GM21390 (cell line): ENCODE results near the gene APOC3.
A peak's percentile ranks its signal among the peaks of the same experiment; 100 is the strongest.
"Not testable (repeated sequence)": the region's sequence is repeated elsewhere in the genome, so short reads cannot be mapped to it uniquely, and the experiment has no call there.

Source experiments
- ATAC-seq: cut with Tn5 transposase; IDR thresholded peaks from one replicate; pipeline ENCODE4 v1.9.1; 2021; ENCODE audit not compliant: unreplicated experiment

The APOC3 gene

GRCh38 chr11:116829525-116830183 lies at the start of gene APOC3:
Gene APOC3 (plus strand): TSS chr11:116829907. CDS start chr11:116830583, 676 bp downstream.
- ATAC-seq: no peak

DNA sequence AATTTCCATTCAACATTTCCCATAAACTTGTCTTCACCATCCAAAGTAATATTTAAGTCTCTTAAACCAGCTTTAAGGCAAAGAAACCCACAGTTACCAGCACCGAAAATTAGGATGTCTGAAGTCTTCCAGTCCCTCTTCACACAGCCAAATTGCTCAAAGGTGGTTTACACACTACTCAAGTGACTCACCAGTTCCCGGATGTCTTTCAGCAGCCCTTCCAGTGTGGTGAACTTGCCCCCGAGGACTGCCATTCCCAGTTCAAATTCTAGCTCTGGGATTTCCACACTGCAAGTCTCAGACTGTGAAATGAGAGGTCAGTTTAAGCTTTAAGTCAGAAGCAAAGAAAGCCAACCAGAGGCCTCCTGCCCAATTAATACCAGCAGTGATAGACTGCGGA lies 47.0 kb upstream of the APOC3 start:
- ATAC-seq: no peak

DNA sequence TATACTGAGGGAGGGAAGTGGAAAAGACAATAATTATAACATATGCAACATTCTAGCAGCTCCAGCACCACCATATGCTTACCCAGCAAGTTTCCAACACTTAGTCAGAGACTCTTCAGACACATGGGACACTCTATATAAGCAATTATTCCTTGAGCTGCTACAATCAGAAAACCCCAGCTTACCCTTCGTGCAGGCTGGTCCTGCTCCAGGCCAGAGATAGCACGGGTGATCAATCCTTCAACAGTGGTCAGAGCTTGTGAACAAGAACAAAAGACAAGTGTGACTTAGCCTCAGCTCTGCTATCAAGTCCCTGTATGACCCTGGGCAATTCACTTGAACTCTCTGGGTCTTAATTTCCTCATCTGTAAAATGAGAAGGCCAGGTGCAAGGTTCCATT lies 43.4 kb upstream of the APOC3 start:
- ATAC-seq: no peak

GRCh38 chr11:116786966-116787365 lies 42.7 kb upstream of the APOC3 start:
- no peak for ATAC-seq

- ATAC-seq: no peak
Measured at GRCh38 chr11:116787436-116787785, 42.3 kb upstream of the APOC3 start.

GRCh38 chr11:116787786-116788486 lies 41.8 kb upstream of the APOC3 start, which contains the start of gene ZPR1:
Gene ZPR1 (minus strand): TSS chr11:116788023. CDS start chr11:116787990, 33 bp downstream.
- ATAC-seq: peak; percentile 90

GRCh38 chr11:116788534-116788933 lies 41.2 kb upstream of the APOC3 start:
- no peak for ATAC-seq

DNA sequence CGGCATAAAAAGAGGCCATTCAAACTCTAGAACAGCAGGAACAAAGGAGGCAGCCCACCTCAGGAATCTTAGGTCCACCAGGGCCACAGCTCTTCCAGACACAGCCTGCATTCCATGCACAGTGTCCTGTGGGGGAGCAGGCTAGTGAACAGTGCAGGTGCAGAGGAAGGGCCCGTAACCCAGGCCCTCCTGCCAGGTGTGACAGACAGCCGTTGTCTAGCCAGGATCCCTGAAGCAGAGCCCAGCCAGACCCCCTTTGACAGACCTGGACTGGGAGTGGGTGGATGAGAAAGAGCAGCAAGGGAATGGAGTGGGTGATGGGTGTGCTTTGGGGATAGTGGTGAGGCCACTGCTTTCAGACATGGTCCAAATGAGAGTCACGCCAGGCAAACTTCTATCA lies 40.7 kb upstream of the APOC3 start:
- ATAC-seq: no peak

GRCh38 chr11:116790167-116791001 lies 39.3 kb upstream of the APOC3 start:
- ATAC-seq: no peak

- no peak for ATAC-seq
Measured at GRCh38 chr11:116791002-116791812, 38.5 kb upstream of the APOC3 start.

GRCh38 chr11:116791813-116792143 lies 37.9 kb upstream of the APOC3 start, which contains the start of gene APOA5:
Gene APOA5 (minus strand): TSS chr11:116791879. CDS start chr11:116791860, 19 bp downstream.
- no peak for ATAC-seq

DNA sequence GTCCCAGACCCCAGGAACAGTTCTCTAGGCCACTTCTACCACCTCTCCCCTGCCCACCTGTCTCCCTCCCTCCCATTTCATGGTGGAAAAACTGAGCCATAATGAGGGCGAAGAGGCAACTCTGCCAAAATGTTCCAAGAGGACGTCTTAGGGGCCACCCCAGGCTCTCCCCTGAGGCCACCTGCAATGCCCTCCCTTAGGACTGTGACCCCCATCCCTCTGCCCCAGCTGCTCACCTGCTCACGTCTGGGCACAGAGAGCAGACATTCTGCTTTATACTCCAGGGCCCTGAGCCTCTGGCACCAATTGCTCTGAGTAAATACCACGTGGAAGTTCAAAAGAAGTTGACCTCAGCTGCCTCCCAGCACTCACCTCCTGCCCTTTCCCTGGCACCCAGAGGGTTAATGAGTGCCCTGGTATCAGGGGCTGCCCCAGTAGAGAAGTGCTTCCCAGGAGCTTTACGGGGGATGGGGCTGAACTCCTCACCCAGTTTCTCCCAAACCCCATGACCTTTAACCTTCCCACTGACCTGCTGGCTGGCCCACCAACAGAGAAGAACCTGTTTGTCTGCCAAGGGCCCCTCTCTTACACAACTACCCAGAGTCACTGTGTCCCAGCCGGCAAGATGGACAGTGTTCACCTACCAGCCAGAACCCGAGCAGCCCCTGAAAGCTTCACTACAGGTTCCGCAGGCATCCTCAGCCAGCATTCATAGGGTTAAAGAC lies 37.4 kb upstream of the APOC3 start:
- no peak for ATAC-seq

DNA sequence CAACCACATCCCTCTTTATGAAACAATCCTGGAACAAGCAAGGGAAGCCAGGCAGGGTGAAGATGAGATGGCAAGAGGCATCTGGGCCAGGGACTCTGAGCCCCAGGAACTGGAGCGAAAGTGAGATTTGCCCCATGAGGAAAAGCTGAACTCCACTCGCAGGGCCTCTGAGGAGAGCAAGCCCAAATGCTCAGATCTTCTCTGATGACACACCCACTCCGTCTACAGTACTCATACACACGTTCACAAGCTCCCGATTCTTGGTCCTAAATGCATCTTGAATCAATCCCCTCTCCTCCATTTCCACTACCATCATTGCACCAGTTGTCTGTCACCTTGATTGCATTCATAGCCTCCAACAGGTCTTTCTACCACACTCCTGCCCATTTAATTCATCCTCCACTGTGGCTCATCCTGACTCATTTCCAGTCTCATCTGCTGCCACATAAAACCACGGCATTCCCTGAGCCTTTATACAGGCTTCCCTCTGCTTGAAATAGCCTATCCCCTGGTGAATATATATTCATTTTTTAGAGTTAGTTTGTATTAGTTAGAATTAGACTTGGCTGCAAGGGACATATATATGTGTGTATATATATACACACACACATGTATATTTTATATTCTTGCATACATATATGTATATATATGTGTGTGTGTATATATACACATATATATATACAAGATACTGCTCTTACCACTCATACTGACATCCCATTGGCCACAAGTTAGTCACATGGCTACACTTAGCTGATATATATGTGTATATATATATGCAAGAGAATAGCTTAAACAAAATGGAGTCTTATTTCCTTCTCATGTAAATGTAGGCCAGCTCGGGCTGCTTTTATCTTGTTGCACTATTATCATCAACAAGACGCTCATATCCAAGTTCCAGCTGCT lies 36.6 kb upstream of the APOC3 start:
- ATAC-seq: no peak

DNA sequence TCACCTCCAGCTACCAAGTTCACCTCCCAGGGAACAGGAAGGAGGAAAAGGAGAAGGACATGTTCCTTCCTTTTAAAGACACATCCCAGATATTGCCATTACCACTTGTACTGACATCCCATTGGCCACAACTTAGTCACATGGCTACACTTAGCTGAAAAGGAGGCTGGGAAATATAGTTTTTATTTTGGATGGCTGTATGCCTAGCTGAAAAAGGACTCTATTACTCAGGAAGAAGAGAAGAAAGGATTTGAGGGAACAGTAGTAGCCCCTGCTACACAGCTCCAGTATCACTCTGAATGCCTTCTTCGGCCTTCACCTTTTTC lies 36.0 kb upstream of the APOC3 start:
- ATAC-seq: no peak

DNA sequence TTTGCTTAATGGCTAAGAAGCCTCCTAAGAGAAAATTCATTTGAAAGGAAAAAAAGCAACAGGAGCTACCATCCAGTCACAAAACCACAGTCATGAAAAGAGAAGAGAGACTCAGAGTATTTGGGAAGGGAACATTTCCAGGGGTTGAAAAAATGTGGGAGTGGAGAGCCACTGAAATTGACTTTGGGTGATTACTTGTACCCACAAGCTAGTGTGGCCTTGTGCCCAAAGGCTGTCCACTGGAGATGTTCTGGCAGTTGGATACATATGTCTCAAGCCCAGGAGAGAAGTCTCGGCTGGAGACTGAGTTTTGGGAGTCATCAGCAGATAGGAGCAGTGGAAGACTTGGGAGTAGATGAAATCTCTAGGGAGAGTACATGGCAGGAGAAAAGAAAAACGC lies 34.9 kb upstream of the APOC3 start:
- no peak for ATAC-seq

DNA sequence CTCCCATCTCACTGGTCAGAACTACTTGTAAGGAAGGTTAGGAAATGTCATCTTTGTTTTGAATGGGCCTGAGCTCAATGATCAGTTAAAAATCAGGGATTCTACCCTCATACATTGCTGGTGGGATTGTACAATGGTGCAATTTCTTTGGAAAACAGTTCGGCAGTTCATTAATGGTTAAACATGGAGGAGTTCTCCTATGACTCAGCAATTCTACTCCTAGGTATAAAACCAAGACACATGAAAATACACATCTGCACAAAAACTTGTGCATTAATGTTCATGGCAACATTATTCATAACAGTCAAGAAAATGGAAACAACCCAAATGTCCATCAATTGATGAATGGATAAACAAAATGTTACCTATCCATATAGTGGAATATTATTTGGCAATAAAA lies 33.2 kb upstream of the APOC3 start:
- ATAC-seq: no peak

DNA sequence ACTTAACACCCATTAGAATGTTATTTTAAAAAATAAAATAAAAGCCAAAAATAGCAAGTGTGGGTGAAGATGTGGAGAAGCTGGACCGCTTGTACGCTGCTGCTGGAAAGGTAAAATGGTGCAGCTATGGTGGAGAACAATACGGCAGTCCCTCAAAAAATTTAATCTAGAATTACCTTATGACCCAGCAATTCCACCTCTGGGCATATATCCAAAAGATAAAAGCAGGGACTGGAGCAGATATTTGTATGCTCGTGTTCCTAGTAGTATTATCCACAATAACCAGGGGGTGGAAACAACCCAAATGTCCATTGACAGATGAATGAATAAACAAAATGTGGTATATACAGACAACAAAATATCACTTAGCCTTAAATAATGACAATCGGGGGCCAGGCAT lies 31.9 kb upstream of the APOC3 start:
- no peak for ATAC-seq

DNA sequence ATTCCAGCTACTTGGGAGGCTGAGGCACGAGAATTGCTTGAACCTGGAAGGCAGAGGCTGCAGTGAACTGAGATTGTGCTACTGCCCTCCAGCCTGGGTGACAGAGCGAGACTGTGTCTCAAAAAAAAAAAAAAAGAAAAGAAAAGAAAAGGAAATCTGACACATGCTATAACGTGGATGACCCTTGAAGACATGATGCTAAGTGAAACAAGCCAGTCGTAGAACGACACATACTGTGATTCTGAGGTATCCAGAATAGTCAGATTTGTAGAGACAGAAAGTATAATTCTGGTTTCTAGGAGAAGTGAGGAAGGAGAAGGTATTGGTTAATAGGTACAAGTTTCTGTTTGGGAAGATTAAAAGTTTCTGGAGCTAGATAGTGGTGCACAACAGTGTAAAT lies 31.3 kb upstream of the APOC3 start:
- ATAC-seq: no peak

GRCh38 chr11:116800610-116801009 lies 29.1 kb upstream of the APOC3 start:
- ATAC-seq: no peak

GRCh38 chr11:116801662-116802061 lies 28.0 kb upstream of the APOC3 start:
- not testable (repeated sequence) for ATAC-seq
